ENCODE measurements around the gene EFL1. TPM values are rescaled to one million over a fixed set of nuclear protein-coding genes. Genes with fewer than 3 reads are reported as not detected.
A peak's percentile ranks its signal among the peaks of the same experiment; 100 is the strongest.

Gene EFL1
- total RNA-seq, 6 experiments from 2014 or later = 4.6 to 12.9 (median 9.4) TPM

GRCh38 chr15:82110144-82110543, 152.4 kb downstream of the EFL1 start:
- H3K27ac ChIP-seq = no peak overlapping the region
- 82% methylated on average over 5 of the region's 5 CpGs for WGBS (ENCODE audit: insufficient coverage, low coverage, low lambda C conversion rate, missing lambda C conversion rate)
- H3K27me3 ChIP-seq = no peaks in the 10 kb centered on the region
- H3K4me1 ChIP-seq = peaks cover 0 to 2% (median 0%) of the 10 kb centered on the region in 4 donors
- no peaks in the 10 kb centered on the region for H3K9me3 ChIP-seq
- TF ChIP-seq, protein P1, sequence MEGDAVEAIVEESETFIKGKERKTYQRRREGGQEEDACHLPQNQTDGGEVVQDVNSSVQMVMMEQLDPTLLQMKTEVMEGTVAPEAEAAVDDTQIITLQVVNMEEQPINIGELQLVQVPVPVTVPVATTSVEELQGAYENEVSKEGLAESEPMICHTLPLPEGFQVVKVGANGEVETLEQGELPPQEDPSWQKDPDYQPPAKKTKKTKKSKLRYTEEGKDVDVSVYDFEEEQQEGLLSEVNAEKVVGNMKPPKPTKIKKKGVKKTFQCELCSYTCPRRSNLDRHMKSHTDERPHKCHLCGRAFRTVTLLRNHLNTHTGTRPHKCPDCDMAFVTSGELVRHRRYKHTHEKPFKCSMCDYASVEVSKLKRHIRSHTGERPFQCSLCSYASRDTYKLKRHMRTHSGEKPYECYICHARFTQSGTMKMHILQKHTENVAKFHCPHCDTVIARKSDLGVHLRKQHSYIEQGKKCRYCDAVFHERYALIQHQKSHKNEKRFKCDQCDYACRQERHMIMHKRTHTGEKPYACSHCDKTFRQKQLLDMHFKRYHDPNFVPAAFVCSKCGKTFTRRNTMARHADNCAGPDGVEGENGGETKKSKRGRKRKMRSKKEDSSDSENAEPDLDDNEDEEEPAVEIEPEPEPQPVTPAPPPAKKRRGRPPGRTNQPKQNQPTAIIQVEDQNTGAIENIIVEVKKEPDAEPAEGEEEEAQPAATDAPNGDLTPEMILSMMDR (IDR thresholded peaks at IDR 0.05) = no peak
- TF ChIP-seq POLR2A (IDR thresholded peaks at IDR 0.05) = no peak
- DNase-seq (no peak), ATAC-seq (no peak)
- H3K36me3 ChIP-seq = no peaks in the 10 kb centered on the region
- intact Hi-C loops (cut with DNase I) = no loop called here
- H3K4me3 ChIP-seq = no peak overlapping the region

DNA sequence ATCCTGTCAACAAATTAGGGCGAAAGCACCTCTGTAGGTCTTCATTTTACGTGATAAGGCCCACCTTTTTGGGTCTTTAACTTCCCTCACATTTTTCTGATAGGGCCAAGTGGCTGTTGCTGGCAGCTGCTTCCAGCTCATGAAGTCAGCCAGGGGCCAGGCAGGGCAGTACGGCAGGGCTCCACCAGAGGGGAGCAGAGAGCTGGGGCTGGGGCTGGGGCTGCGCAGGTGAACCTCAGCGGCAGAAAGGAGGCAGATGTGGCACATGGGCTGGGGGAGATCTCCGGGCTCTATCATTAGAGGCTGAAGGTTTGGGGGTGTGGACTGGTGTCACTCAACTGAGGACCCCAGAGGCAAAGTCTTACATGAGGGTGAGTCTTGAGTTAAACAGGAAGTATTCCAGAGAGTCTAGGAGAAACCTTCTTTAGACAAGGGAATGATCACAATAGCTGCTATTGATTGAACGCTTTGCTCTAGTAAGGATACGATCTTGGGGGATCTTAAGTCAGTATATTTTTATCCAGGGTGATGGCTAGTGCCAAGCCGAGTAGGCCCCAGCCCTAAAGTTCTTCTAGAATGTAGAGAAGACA, 153.9 kb downstream of the EFL1 start:
- peak; percentile 99 to 100 (median 100) for ATAC-seq
- H3K4me3 ChIP-seq = no peak overlapping the region
- H3K27me3 ChIP-seq = no peaks in the 10 kb centered on the region
- 25% methylated on average over 9 of the region's 9 CpGs for WGBS (ENCODE audit: insufficient coverage, low coverage, low lambda C conversion rate, missing lambda C conversion rate)
- DNase-seq = peak; percentile 75 to 83 (median 78)
- intact Hi-C loops (cut with DNase I) = loop anchor here in 1 of 2 donors (5.0 kb wide), 1 partner anchor 34 kb away; no protein-coding TSS in a partner anchor
- TF ChIP-seq, protein P1 (IDR thresholded peaks at IDR 0.05) = peak; percentile 90 to 94 (median 92)
- no peak for TF ChIP-seq POLR2A (IDR thresholded peaks at IDR 0.05)
- no peaks in the 10 kb centered on the region for H3K9me3 ChIP-seq
- H3K4me1 ChIP-seq = peaks cover 0 to 2% (median 0%) of the 10 kb centered on the region in 4 donors
- no peak overlapping the region for H3K27ac ChIP-seq
- no peaks in the 10 kb centered on the region for H3K36me3 ChIP-seq

DNA sequence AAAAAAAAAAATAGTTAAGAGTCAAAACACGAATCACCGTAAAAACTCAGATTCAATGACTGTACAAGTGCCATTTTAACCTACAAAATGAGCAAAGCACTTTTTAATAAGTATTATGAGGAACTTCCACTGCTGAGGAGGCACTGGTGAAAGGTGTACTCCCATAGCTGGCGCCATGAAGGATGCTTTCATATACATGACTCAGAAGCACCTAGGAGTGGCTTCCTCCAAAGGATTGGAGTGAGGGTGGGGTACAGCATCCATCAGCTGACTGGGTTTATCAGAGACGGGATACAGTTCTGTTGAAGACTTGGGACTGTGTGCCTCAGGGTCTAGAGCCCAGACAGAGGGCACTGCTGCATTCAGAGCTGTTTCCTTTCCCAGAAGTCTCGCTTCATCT, 155.9 kb downstream of the EFL1 start:
- intact Hi-C loops (cut with DNase I) = loop anchor here in 1 of 2 donors (5.0 kb wide), 1 partner anchor 36 kb away; no protein-coding TSS in a partner anchor
- H3K27me3 ChIP-seq = no peaks in the 10 kb centered on the region
- DNase-seq (no peak), ATAC-seq (no peak)
- 81% methylated on average over 3 of the region's 5 CpGs for WGBS (ENCODE audit: insufficient coverage, low coverage, low lambda C conversion rate, missing lambda C conversion rate)
- H3K4me3 ChIP-seq = no peak overlapping the region
- no peak for TF ChIP-seq POLR2A (IDR thresholded peaks at IDR 0.05)
- TF ChIP-seq, protein P1 (IDR thresholded peaks at IDR 0.05) = no peak
- H3K36me3 ChIP-seq = no peaks in the 10 kb centered on the region
- peaks cover 0 to 2% (median 0%) of the 10 kb centered on the region in 4 donors for H3K4me1 ChIP-seq
- H3K27ac ChIP-seq = no peak overlapping the region
- no peaks in the 10 kb centered on the region for H3K9me3 ChIP-seq

DNA sequence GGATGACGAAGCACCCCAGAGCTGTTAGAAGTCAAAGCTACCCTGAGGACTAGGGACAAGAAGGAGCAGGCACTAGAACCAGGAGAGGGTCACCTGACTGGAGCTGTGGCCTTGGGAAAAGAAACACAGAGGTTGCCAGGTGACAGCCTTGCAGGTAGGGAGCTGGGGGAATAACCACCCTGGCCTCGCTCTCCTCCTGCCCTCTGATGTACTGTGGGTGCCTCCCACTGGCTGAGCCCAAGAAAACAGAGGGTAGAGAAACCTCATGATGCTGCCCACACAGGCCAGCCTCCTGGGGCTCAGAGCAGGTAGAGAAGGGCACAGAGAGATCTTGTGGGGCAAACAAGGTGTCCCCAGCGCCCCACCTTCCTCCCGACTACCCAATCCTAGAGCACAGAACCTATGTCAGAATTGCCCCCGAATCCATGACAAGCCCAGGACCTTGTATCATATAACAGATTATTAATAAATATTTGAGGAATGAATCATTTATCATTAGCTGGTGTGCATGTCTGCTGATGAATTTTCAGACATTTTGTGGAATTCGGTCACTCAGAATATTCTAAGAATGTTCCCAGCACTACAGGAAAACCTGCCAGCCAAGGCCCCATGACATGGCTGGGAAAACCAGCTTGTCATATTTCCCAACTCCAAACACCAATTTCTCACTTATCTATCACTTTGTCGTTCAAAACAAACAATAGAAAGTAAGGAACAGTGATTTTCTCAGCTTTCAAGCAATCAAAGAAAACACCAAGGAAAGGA, 156.9 kb downstream of the EFL1 start:
- Histone ChIP-seq H3K36me3 (no peaks in the 10 kb centered on the region), H3K9me3 (no peaks in the 10 kb centered on the region), H3K27me3 (no peaks in the 10 kb centered on the region), H3K4me1 (peaks cover 0 to 2% (median 0%) of the 10 kb centered on the region in 4 donors), H3K27ac (no peak overlapping the region), H3K4me3 (no peak overlapping the region)
- ATAC-seq (no peak), DNase-seq (no peak)
- intact Hi-C loops (cut with DNase I) = loop anchor here in 1 of 2 donors (5.0 kb wide), 1 partner anchor 37 kb away; no protein-coding TSS in a partner anchor
- 39% methylated on average over 5 of the region's 7 CpGs for WGBS (ENCODE audit: insufficient coverage, low coverage, low lambda C conversion rate, missing lambda C conversion rate)
- no peak for TF ChIP-seq POLR2A (IDR thresholded peaks at IDR 0.05)
- TF ChIP-seq, protein P1 (IDR thresholded peaks at IDR 0.05) = no peak

Data from right lobe of liver (tissue), 6 donors.